Measurements from ENCODE around the gene ENTPD8. TPM values are rescaled to one million over a fixed set of nuclear protein-coding genes. Genes with fewer than 3 reads are reported as not detected.

ENTPD8 gene
- total RNA-seq, 4 donors from 2014 or later = not detected

DNA sequence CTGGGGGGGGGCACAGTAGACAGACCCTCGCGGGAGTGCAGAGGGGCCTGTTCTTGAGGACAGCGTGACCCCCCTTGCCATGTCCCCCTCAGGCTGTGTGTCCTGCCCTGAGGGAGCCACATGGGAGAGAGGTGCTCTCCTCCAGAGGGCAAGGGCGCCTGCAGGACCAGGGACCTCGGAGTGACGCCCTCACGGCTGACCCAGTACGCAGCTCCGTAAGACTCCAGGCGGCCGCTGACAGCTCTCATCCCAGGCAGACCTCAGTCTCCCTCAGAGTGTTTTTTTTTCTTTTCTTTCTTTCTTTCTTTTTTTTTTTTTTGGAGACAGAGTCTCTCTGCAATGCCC, 45.5 kb downstream of the ENTPD8 start:
- DNase-seq (ENCODE audit: low spot score in 2 of 2) = no peak
- no peak for TF ChIP-seq POLR2AphosphoS5 (IDR thresholded peaks at IDR 0.05)
- TF ChIP-seq EP300 (IDR thresholded peaks at IDR 0.05) = no peak
- TF ChIP-seq POLR2A (IDR thresholded peaks at IDR 0.05) = no peak
- TF ChIP-seq CTCF (IDR thresholded peaks at IDR 0.05) = no peak
- 86% methylated on average over 9 of the region's 11 CpGs for WGBS
- no peaks in the 10 kb centered on the region for H3K9me3 ChIP-seq
- H3K4me3 ChIP-seq = no peak overlapping the region
- H3K27me3 ChIP-seq = no peaks in the 10 kb centered on the region
- peaks cover 27% of the 10 kb centered on the region for H3K36me3 ChIP-seq
- H3K4me1 ChIP-seq = peaks cover 3% of the 10 kb centered on the region
- H3K27ac ChIP-seq = no peak overlapping the region

DNA sequence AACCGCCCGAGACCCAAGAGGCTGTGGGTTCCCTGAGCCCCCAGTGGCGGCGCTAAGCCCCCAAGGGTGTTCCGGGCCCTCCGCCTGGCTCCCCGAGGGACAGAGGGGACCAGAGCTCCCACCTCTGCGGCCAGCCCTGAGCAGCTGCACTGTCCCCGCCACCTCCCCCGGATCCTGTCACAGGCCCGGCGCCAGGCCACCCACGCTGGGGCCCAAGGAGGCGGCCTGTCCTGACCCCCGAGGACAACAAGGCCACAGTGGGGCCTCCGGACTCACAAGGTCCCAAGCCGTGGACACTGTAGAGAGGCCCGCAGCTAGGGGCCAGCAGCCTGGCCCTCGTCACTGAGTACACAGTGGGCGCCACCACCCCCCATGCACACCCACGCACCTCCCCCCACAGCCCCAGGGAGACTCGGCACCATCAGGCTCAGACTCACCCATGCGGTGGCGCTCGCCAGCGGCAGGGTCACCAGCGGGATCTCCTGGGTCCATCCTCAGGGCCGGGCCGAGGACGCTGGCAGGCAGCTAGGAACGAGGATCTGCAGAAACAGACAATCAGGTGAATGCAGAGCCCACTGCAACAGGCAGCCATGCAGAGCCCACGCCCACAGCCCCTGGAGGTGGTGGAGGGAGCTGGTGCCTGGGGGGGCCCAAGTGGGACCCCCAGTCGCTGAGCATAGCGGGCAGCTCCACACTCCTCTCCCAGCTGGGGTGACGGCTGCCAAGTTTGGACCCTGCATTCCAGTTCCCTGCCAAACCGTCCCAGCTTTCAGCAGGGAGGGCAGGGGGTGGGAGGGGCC, 46.1 kb downstream of the ENTPD8 start:
- Histone ChIP-seq H3K27ac (no peak overlapping the region), H3K27me3 (no peaks in the 10 kb centered on the region), H3K4me3 (no peak overlapping the region), H3K4me1 (peaks cover 5% of the 10 kb centered on the region), H3K9me3 (no peaks in the 10 kb centered on the region), H3K36me3 (peaks cover 27% of the 10 kb centered on the region)
- 97% methylated on average over 21 of the region's 36 CpGs for WGBS
- TF ChIP-seq POLR2A (IDR thresholded peaks at IDR 0.05) = no peak
- TF ChIP-seq EP300 (IDR thresholded peaks at IDR 0.05) = no peak
- TF ChIP-seq CTCF (IDR thresholded peaks at IDR 0.05) = no peak
- TF ChIP-seq POLR2AphosphoS5 (IDR thresholded peaks at IDR 0.05) = no peak
- DNase-seq (ENCODE audit: low spot score in 2 of 2) = no peak

DNA sequence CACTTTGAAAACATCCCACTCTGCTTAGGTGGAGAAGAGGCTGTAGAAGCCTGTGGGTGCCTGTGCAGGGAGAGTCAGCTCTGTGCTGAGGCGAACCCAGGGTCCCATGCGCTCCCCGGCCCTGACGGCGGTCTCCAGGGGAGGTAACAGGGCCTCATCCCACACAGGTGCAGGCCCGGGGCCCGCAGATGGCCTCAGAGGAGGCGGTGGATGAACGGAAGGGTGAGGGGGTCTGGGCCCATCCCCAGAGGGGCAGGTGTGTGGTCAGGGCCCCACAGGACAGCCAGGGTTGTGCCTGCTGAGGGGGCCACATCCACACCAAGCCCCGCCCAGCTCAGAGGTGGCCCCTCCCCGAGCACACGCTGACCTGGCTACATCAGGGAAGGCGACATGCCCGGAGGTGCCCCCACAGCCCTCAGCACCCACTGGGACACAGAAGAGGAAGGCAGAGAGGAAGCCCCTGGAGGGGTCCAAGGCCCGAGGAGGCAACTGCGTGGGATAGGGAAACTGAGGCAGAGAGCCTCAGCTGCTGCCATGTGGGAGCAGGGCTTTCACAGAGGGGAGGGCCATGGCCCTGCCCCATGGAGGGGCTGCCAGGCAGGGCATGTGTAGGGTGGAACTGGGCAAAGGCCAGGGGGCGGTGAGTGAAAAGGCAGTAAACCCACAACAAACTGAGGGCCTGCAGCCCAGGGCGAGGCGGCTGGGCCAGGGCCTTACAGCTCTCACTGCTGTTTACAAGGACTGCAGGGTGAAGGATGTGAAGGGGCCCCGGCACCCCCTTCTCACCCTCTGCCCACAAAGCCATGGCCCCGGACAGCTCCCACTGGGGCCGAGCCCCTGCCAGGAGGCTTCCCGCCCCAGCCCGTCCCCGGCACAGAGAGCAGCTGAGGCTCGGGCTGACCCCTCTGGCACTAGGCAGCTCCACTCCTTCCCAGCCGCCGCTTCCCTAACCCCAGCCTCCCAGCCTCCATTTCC, 47.7 kb downstream of the ENTPD8 start:
- WGBS = 93% methylated on average over 16 of the region's 28 CpGs
- DNase-seq (ENCODE audit: low spot score in 2 of 2) = no peak
- TF ChIP-seq POLR2AphosphoS5 (IDR thresholded peaks at IDR 0.05) (no peak), CTCF (IDR thresholded peaks at IDR 0.05) (no peak), EP300 (IDR thresholded peaks at IDR 0.05) (no peak), POLR2A (IDR thresholded peaks at IDR 0.05) (no peak)

GRCh38 chr9:137392232-137393007, 48.7 kb downstream of the ENTPD8 start:
- Histone ChIP-seq H3K4me3 (no peak overlapping the region), H3K9me3 (no peaks in the 10 kb centered on the region), H3K4me1 (peaks cover 5% of the 10 kb centered on the region), H3K36me3 (peaks cover 37% of the 10 kb centered on the region), H3K27me3 (no peaks in the 10 kb centered on the region), H3K27ac (no peak overlapping the region)
- TF ChIP-seq POLR2A (IDR thresholded peaks at IDR 0.05) (no peak), EP300 (IDR thresholded peaks at IDR 0.05) (no peak), CTCF (IDR thresholded peaks at IDR 0.05) (no peak), POLR2AphosphoS5 (IDR thresholded peaks at IDR 0.05) (no peak)
- DNase-seq (ENCODE audit: low spot score in 2 of 2) = no peak
- WGBS = 98% methylated on average over 7 of the region's 23 CpGs

More for the DNA sequence above, 47.7 kb downstream of the ENTPD8 start:
- H3K27ac ChIP-seq = no peak overlapping the region
- H3K27me3 ChIP-seq = no peaks in the 10 kb centered on the region
- H3K4me1 ChIP-seq = peaks cover 5% of the 10 kb centered on the region
- peaks cover 37% of the 10 kb centered on the region for H3K36me3 ChIP-seq
- H3K4me3 ChIP-seq = no peak overlapping the region
- no peaks in the 10 kb centered on the region for H3K9me3 ChIP-seq
